IPS-20b (cell line): ENCODE measurements around the gene CSNK2B.
A peak's percentile ranks its signal among the peaks of the same experiment; 100 is the strongest.

ENCODE experiments used
- H3K27ac ChIP-seq: one replicate; pipeline ENCODE4 v1.5.1; 2013; ENCODE audit warnings: low read length
- H3K27me3 ChIP-seq: 2 replicates; pipeline ENCODE4 v1.6.1; 2013; ENCODE audit warnings: mild to moderate bottlenecking, low read length, inconsistent platforms; ENCODE audit not compliant: insufficient read depth
- H3K36me3 ChIP-seq: 2 replicates; pipeline ENCODE4 v1.6.1; 2013; ENCODE audit warnings: low read depth, mild to moderate bottlenecking, inconsistent platforms, low read length, moderate library complexity; ENCODE audit not compliant: insufficient read depth
- H3K4me1 ChIP-seq: 2 replicates; pipeline ENCODE4 v1.6.1; 2013; ENCODE audit warnings: mild to moderate bottlenecking, control low read depth, inconsistent platforms, low read length, moderate library complexity; ENCODE audit not compliant: insufficient read depth
- H3K4me3 ChIP-seq: 2 replicates; pipeline ENCODE4 v1.5.1; 2013; ENCODE audit warnings: mild to moderate bottlenecking, low read length, inconsistent platforms
- H3K9ac ChIP-seq: 2 replicates; pipeline ENCODE4 v1.6.1; 2013; ENCODE audit warnings: low read depth, mild to moderate bottlenecking, inconsistent platforms, low read length, moderate library complexity
- H3K9me3 ChIP-seq: 2 replicates; pipeline ENCODE4 v1.6.1; 2013; ENCODE audit warnings: mild to moderate bottlenecking, low read depth, low read length, inconsistent platforms; ENCODE audit not compliant: insufficient read depth

CSNK2B gene

GRCh38 chr6:31666337-31666965 lies 571 bp downstream of the CSNK2B start:
- Histone ChIP-seq H3K4me3 (peak overlapping the region; percentile 96), H3K27me3 (no peaks in the 10 kb centered on the region), H3K9ac (peak overlapping the region; percentile 89), H3K36me3 (peaks cover 72% of the 10 kb centered on the region), H3K27ac (peak overlapping the region; percentile 23), H3K9me3 (no peaks in the 10 kb centered on the region), H3K4me1 (peaks cover 3% of the 10 kb centered on the region; the same call in 1 of the 2 replicates)

- H3K9ac ChIP-seq, result no peak within 1 kb of the TSS
- H3K27me3 ChIP-seq, result no peaks in the 10 kb centered on the region
- no peak within 1 kb of the TSS for H3K4me3 ChIP-seq
- no peak within 1 kb of the TSS for H3K27ac ChIP-seq
- H3K36me3 ChIP-seq, result peaks cover 60% of the 10 kb centered on the region
- no peaks in the 10 kb centered on the region for H3K9me3 ChIP-seq
- H3K4me1 ChIP-seq, result no peaks in the 10 kb centered on the region
Observed at GRCh38 chr6:31669676-31670075, 3.8 kb downstream of the CSNK2B start, which contains the start of gene LY6G5B. TSS of gene LY6G5B (plus strand) at chr6:31669976. CDS start at chr6:31670951, 975 bp downstream.

- Histone ChIP-seq H3K36me3 (peaks cover 13% of the 10 kb centered on the region), H3K9me3 (no peaks in the 10 kb centered on the region), H3K27ac (no peak overlapping the region), H3K9ac (no peak overlapping the region), H3K27me3 (peaks cover 7% of the 10 kb centered on the region), H3K4me3 (no peak overlapping the region), H3K4me1 (no peaks in the 10 kb centered on the region)
Observed at GRCh38 chr6:31676322-31676903, 10.5 kb downstream of the CSNK2B start.

GRCh38 chr6:31676904-31677303 lies 11.0 kb downstream of the CSNK2B start:
- Histone ChIP-seq H3K9me3 (no peaks in the 10 kb centered on the region), H3K4me1 (no peaks in the 10 kb centered on the region), H3K36me3 (peaks cover 8% of the 10 kb centered on the region), H3K27me3 (peaks cover 12% of the 10 kb centered on the region), H3K9ac (no peak overlapping the region), H3K4me3 (no peak overlapping the region), H3K27ac (no peak overlapping the region)

DNA sequence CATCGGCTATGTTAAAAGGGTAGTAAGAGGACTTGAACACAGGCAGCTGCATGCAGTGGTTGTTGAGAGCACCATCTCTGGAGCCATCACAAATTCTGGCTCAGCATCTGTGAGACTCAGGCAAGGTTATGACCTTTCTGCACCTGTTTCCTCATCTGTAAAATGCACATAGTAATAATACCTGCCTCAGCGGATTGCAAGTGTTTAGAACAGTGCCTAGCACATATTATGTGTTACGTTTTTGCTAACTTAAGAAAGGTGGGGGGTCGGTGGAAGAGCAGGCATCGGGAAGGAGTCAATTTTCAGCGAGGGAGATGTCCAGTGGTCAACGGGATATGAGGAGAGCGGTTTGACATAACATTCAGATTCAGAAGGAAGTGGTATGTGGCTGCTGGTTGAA lies 12.1 kb downstream of the CSNK2B start:
- no peak overlapping the region for H3K4me3 ChIP-seq
- peaks cover 22% of the 10 kb centered on the region for H3K27me3 ChIP-seq
- H3K36me3 ChIP-seq, result no peaks in the 10 kb centered on the region; the same call in 1 of the 2 replicates
- H3K9me3 ChIP-seq, result no peaks in the 10 kb centered on the region
- H3K9ac ChIP-seq, result no peak overlapping the region
- H3K4me1 ChIP-seq, result no peaks in the 10 kb centered on the region
- no peak overlapping the region for H3K27ac ChIP-seq

GRCh38 chr6:31680226-31681134 lies 14.6 kb downstream of the CSNK2B start, which contains the start of gene LY6G5C:
TSS of gene LY6G5C (minus strand) at chr6:31681067. CDS start at chr6:31680373, 694 bp downstream.
- no peaks in the 10 kb centered on the region for H3K36me3 ChIP-seq
- H3K27me3 ChIP-seq, result peaks cover 22% of the 10 kb centered on the region
- no peaks in the 10 kb centered on the region for H3K9me3 ChIP-seq
- peak within 1 kb of the TSS; percentile 64 for H3K4me3 ChIP-seq
- peak within 1 kb of the TSS; percentile 38; the same call in 1 of the 2 replicates for H3K9ac ChIP-seq
- no peak within 1 kb of the TSS for H3K27ac ChIP-seq
- no peaks in the 10 kb centered on the region for H3K4me1 ChIP-seq

- Histone ChIP-seq H3K36me3 (peaks cover 4% of the 10 kb centered on the region), H3K4me3 (peak overlapping the region; percentile 64), H3K9ac (0 out of 2 replicates have a peak overlapping the region, but pooled peaks have one; percentile 38), H3K27me3 (peaks cover 22% of the 10 kb centered on the region), H3K4me1 (no peaks in the 10 kb centered on the region), H3K27ac (no peak overlapping the region), H3K9me3 (no peaks in the 10 kb centered on the region)
Observed at GRCh38 chr6:31681135-31681671, 15.3 kb downstream of the CSNK2B start.

DNA sequence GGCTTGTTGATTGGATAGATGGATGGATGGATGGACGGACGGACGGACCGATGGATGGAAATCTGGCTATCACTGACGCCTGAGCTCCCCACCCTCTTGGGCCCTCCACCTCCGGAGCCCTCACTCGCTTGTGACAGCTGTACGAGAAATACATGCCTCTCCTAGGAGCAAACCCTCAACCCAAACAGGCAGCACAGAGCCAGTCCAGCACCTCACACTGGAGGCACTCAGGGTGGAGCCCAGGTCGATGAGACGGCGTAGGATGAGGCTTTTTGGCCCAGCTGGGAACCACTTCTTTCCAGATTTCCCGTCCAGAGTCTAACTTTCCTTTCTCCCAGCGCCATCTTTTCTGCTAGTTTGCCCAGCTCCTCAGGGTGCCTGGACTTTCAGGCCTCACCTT lies 17.7 kb downstream of the CSNK2B start:
- no peaks in the 10 kb centered on the region for H3K9me3 ChIP-seq
- H3K36me3 ChIP-seq, result peaks cover 27% of the 10 kb centered on the region
- peaks cover 22% of the 10 kb centered on the region for H3K27me3 ChIP-seq
- no peak overlapping the region for H3K27ac ChIP-seq
- H3K9ac ChIP-seq, result no peak overlapping the region
- no peaks in the 10 kb centered on the region for H3K4me1 ChIP-seq
- peak overlapping the region; percentile 75 for H3K4me3 ChIP-seq

DNA sequence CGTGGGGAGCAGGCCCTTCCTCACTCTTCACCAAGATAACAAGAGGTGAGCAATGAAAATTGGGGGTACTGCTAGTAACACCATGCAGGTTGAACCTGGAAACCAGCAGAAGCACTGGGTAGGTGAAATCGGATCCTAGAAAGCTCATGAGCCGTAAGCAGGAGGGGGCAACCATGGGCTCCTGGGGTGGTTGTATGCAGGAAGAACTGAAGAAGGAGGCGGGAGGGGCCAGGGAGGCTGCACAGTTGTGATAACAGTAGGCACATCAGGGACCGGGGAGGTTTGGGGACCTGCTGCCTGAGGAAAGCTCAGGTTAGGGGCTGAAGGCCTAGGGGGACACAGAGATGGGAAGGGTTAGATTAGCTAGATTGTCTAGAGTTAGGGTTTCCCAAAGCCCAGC lies 20.6 kb downstream of the CSNK2B start:
- no peak overlapping the region for H3K27ac ChIP-seq
- H3K27me3 ChIP-seq, result peaks cover 14% of the 10 kb centered on the region
- H3K4me1 ChIP-seq, result no peaks in the 10 kb centered on the region
- H3K4me3 ChIP-seq, result no peak overlapping the region
- no peak overlapping the region for H3K9ac ChIP-seq
- H3K9me3 ChIP-seq, result no peaks in the 10 kb centered on the region
- peaks cover 51% of the 10 kb centered on the region for H3K36me3 ChIP-seq

DNA sequence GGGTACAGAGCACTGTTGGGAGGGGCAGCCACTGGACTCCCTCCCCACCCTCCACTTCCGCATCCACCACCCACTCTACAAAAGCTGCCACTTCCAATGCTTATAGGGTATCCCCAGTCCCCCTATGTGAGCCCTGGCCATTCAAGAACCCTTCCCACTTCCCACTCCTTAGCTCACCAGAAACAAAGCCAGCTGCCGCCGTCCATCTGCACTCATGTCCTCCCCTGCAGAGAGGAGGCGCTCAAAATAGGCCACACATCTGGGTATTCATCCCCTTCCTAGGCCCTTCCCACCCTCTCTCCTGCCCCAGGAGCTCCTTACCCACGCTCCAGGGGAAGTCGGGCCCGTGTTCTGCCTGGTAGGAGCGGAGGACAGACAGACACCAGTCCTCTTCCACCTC lies 21.4 kb downstream of the CSNK2B start:
- no peak overlapping the region for H3K9ac ChIP-seq
- peaks cover 6% of the 10 kb centered on the region for H3K27me3 ChIP-seq
- no peak overlapping the region for H3K4me3 ChIP-seq
- H3K4me1 ChIP-seq, result no peaks in the 10 kb centered on the region
- H3K27ac ChIP-seq, result no peak overlapping the region
- peaks cover 58% of the 10 kb centered on the region for H3K36me3 ChIP-seq
- no peaks in the 10 kb centered on the region for H3K9me3 ChIP-seq

DNA sequence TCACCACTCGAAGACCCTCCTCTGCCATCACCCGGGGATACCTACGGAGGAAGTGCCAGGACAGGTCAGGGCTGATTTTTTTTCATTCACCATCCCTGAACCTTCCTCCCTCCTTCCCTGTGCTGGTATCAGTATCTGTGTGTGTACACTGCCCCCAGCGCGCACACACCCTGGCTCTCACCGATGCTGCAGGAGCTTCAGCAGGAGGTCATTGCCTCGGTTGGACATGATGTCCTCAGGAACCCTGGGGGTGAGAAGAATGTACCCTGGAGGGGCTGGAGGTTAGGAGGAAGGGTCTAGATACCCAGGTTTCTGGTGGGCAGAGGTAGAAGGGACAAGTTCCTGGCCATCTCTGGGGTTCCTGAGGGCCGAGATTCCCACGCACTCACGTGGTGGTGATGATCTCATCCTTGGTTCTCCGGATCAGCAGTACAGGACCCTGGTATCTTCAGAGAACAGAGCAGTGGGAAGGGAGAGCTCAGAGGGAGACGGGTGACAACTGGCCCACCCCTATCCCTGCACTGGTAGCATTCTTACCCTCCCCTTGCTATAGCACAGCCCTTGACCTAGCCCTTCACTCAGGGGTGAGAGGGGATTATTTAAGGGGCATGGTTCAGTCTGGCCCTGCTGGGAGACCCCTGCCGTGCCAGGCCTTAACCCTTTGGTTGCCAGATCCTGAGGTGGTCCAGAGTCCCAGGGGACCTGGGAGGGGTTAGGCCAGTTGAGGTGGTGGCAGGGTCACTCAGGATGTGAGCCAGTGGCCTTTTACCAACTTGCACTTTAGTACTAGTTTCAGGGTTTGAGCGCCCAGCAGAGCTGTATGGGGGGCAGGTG lies 22.2 kb downstream of the CSNK2B start:
- no peak overlapping the region for H3K9ac ChIP-seq
- no peak overlapping the region for H3K4me3 ChIP-seq
- H3K36me3 ChIP-seq, result peaks cover 64% of the 10 kb centered on the region
- no peaks in the 10 kb centered on the region for H3K4me1 ChIP-seq
- H3K27me3 ChIP-seq, result no peaks in the 10 kb centered on the region
- no peak overlapping the region for H3K27ac ChIP-seq
- H3K9me3 ChIP-seq, result no peaks in the 10 kb centered on the region
